ENCODE data around the gene ERO1B. TPM values are rescaled to one million over a fixed set of nuclear protein-coding genes. Genes with fewer than 3 reads are reported as not detected.

Gene ERO1B
- total and polyA plus RNA-seq, 2 of the 13 experiments (the other 11 are each of a cell fraction or from before 2014, with no cell fraction given) = 1.6 to 2.1 TPM

DNA sequence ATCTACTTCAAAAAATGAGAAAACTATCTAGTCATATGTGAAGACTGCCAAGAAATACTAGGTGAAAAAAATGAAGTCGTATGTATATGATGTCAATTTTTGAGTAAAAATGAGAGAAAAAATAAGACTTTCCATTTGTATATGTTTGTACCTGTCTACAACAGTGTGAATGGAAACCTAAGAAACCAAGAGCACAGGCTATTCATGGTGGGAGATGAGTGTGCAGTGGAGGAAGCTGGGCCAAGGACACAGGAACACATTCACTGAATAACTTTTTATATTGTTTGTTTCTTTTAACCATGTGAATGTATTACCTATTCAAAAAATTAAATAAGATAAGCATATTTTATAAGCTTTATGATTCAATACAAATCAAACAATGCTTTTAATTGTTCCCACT, 67.0 kb downstream of the ERO1B start:
- in situ Hi-C loops (cut with HindIII; ENCODE audit: extremely low pct_ligation_motif_present, low pct_unique_long_range_greater_than_20kb) = no loop called here
- no peak overlapping the region for H3K4me3 ChIP-seq (replicated peaks in 1 of 3; ENCODE audit: insufficient read depth in 1 of 3, low read depth in 2 of 3, low read length in 3 of 3)
- no peak overlapping the region for H2AFZ ChIP-seq (ENCODE audit: low read length)
- H3K4me2 ChIP-seq (ENCODE audit: low read depth, low read length) = no peak overlapping the region
- H3K9ac ChIP-seq (ENCODE audit: insufficient read depth, low read depth, low read length) = no peak overlapping the region
- ATAC-seq = no peak
- no peak for FAIRE-seq
- 69% methylated on average over 1 of the region's 1 CpG for WGBS (ENCODE audit: low lambda C conversion rate)
- DNase-seq (ENCODE audit: low spot score) = no peak
- no peaks in the 10 kb centered on the region for H3K36me3 ChIP-seq (replicated peaks in 1 of 2; ENCODE audit: control insufficient read depth in 1 of 2, insufficient read depth in 2 of 2, low read length in 2 of 2)
- H3K79me2 ChIP-seq (ENCODE audit: insufficient read depth, low read length) = no peaks in the 10 kb centered on the region
- no TSS peak for BruUV-seq (replicated peaks)
- CTCF ChIA-PET (ENCODE audit: low intra/inter-chr PET ratio, low total read pairs) = no interaction called here
- no peak for TF ChIP-seq ZNF839 (CRISPR knock-in tag; IDR thresholded peaks at IDR 0.05; ENCODE audit: borderline replicate concordance)
- no peak for TF ChIP-seq NPAS2 (CRISPR knock-in tag; IDR thresholded peaks at IDR 0.05; ENCODE audit: borderline replicate concordance)
- no peak for TF ChIP-seq ZFP36L1 (CRISPR knock-in tag; IDR thresholded peaks at IDR 0.05)
- TF ChIP-seq KDM2A (CRISPR knock-in tag; IDR thresholded peaks at IDR 0.05; ENCODE audit: borderline replicate concordance, low read depth) = no peak
- no peak for TF ChIP-seq ZNF777 (CRISPR knock-in tag; IDR thresholded peaks at IDR 0.05)
- no peak for TF ChIP-seq FOXO1 (CRISPR knock-in tag; IDR thresholded peaks at IDR 0.05)
- no peak for TF ChIP-seq MBNL3 (CRISPR knock-in tag; conservative IDR thresholded peaks at IDR 0.05)
- no peak for TF ChIP-seq ZNF30 (CRISPR knock-in tag; IDR thresholded peaks at IDR 0.05)
- TF ChIP-seq RBAK (CRISPR knock-in tag; IDR thresholded peaks at IDR 0.05) = no peak
- TF ChIP-seq AGO1 (IDR thresholded peaks at IDR 0.05; ENCODE audit: low read depth, low read length, poor library complexity, severe bottlenecking) = no peak
- no peak for TF ChIP-seq SKI (IDR thresholded peaks at IDR 0.05; ENCODE audit: partially characterized antibody)
- TF ChIP-seq MTF2 (CRISPR knock-in tag; IDR thresholded peaks at IDR 0.05; ENCODE audit: borderline replicate concordance) = no peak
- no peak for TF ChIP-seq GZF1 (CRISPR knock-in tag; IDR thresholded peaks at IDR 0.05)
- TF ChIP-seq ZFP36 (IDR thresholded peaks at IDR 0.05; ENCODE audit: borderline replicate concordance, low read depth, low read length, partially characterized antibody) = no peak
- TF ChIP-seq ZNF841 (CRISPR knock-in tag; IDR thresholded peaks at IDR 0.05; ENCODE audit: borderline replicate concordance) = no peak
- no peak for TF ChIP-seq RELA (CRISPR knock-in tag; IDR thresholded peaks at IDR 0.05)
- TF ChIP-seq, protein P1, sequence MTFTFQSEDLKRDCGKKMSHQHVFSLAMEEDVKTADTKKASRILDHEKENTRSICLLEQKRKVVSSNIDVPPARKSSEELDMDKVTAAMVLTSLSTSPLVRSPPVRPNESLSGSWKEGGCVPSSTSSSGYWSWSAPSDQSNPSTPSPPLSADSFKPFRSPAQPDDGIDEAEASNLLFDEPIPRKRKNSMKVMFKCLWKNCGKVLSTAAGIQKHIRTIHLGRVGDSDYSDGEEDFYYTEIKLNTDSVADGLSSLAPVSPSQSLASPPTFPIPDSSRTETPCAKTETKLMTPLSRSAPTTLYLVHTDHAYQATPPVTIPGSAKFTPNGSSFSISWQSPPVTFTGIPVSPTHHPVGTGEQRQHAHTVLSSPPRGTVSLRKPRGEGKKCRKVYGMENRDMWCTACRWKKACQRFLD (CRISPR knock-in tag; IDR thresholded peaks at IDR 0.05; ENCODE audit: borderline replicate concordance) = no peak
- no peak for TF ChIP-seq SOX5 (CRISPR knock-in tag; IDR thresholded peaks at IDR 0.05; ENCODE audit: borderline replicate concordance)
- no peak for TF ChIP-seq ZNF605 (CRISPR knock-in tag; IDR thresholded peaks at IDR 0.05)
- no peak for TF ChIP-seq MTF1 (CRISPR knock-in tag; IDR thresholded peaks at IDR 0.05)
- no peak overlapping the region for H3K27ac ChIP-seq (ENCODE audit: extremely low read length, insufficient read depth, low read length)
- no peaks in the 10 kb centered on the region for H3K9me3 ChIP-seq (ENCODE audit: low read length)
- intact Hi-C loops (cut with micrococcal nuclease; ENCODE audit: unreplicated experiment) = no loop called here
- no peaks in the 10 kb centered on the region; a peak in 1 of 5 replicates for H3K27me3 ChIP-seq (ENCODE audit: control insufficient read depth in 1 of 2, insufficient read depth in 2 of 2, low read length in 2 of 2)
- POLR2A ChIA-PET = no interaction called here
- no peaks in the 10 kb centered on the region for H4K20me1 ChIP-seq (ENCODE audit: insufficient read depth, low read length)
- H3K4me1 ChIP-seq (ENCODE audit: insufficient read depth, low read length) = no peaks in the 10 kb centered on the region
